Inflammatory macrophage treated with lipopolysaccharide for 1 hour (primary cell): ENCODE measurements around the gene UXS1.

Source experiments
- DNase-seq, 2 donors: peaks; one replicate each; pipeline ENCODE4 v3.0.0-alpha.2; 2020 to 2022

Gene UXS1

GRCh38 chr2:106187273-106187891, 6.7 kb downstream of the UXS1 start:
- DNase-seq: peak; percentile 61 to 67

- DNase-seq: no peak
These were observed 8.5 kb downstream of the UXS1 start for GRCh38 chr2:106185475-106186184.

- no peak for DNase-seq
These were observed 9.2 kb downstream of the UXS1 start for GRCh38 chr2:106184857-106185256.

- no peak for DNase-seq
These were observed 9.7 kb downstream of the UXS1 start for GRCh38 chr2:106184394-106184793.

GRCh38 chr2:106183101-106183696, 10.9 kb downstream of the UXS1 start:
- no peak for DNase-seq

- no peak for DNase-seq
These were observed 13.0 kb downstream of the UXS1 start for GRCh38 chr2:106181064-106181463.

DNA sequence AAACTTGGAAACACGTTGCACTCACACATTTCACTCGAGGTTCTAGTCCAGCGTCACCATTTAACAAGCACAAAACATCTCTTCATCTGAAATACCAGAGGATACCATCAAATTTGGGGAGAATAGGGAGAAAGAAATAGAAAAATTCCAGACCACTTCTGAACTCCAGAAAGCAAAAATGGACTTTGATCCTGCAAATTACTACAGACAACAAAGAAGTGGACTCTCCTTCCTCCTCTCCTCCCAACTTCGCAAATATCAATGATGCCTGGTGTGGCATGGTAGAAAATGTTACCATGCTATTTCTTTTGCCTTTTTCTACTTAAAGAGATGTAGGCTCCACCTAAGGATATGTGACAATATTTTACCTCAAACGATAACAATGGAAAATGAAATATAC, 13.5 kb downstream of the UXS1 start:
- DNase-seq: no peak

DNA sequence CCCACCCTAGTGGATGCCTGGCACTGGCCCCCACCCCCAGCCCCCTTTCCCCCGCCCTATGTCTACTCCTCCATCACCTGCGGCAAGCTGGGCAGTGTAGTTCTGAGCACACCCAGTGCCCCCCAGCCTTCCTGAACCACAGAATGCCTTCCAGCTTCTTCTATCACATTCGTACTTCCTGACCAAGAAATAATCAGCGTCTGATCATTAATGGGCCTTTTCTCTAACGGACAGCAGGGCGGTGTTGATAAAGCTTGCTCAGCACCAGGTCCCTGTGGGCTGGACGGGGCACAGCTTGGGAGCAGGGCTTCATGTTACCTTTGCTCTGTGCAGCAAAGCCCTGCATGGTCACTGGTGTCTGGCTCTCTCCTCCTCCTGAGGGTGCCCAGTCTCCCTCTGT, 15.4 kb downstream of the UXS1 start:
- DNase-seq: no peak

DNA sequence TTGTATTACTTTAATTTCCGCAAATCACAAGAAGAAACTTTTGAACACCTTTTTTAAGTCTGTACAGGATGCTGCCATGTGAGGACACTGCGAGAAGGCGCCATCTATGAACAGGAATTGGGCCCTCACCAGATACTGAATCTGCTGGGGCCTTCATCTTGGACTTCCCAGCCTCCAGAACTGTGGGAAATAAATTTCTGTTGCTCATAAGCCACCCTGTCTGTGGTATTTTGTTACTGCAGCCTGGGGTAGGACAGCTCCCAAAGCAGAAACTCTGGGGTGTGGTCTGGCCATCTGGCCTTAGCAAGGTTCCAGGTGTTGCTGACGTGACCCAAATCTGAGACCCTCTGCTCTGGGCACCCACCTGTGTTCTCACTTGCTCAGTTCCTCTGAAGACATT, 16.5 kb downstream of the UXS1 start:
- no peak for DNase-seq

DNA sequence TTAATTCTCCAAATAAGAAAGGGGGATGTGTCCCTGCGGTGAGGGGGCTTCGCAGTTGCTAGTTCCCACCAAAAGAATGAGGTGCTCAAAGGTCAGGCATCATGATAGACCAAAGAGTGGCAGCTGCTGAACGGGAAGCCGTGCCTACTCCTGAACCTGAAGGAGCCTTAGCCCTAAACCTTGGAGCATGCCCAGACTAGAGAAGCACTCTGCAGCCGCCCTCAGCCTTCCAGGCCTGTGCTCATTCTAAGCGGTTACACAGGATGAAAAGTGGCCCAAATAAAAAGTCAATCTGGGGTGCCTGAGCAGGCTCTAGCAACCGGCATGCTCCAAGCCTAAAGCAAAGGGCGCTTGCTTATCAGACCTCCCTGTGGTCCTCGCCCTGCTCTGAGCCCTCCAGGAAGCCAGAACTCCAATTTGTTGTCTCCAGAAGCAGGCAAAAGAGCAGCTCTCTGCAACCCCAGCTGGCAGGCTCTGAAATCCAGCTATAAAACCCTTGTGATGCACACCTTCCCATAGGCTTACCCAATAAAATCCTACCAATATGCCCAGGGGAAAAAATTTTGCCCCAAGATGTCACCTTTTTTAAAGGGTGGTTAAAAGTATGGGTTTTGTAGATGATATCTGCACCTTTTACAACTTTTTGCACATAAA, 17.5 kb downstream of the UXS1 start:
- no peak for DNase-seq

- no peak for DNase-seq
These were observed 18.8 kb downstream of the UXS1 start for GRCh38 chr2:106175086-106175850.

DNA sequence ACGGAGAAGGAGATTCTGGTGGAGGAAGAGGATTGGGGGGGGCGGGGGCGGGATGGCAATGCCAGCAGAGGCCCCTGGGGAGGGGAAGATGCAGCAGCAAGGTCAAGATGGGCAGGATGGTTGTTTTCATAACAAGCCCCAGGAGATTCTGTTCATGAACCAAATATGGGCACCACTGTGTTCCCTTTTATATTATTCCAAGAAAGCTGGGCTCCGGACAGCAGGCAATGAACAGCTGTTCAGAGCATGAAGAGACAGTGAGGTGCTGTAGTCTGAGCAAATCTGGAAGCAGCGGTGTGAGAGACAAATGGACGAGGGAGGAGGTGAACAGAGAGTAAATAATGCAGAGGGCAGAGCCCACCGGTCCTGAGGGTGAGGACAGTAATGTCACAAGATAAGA, 20.0 kb downstream of the UXS1 start:
- DNase-seq: no peak

GRCh38 chr2:106172649-106173048, 21.5 kb downstream of the UXS1 start:
- no peak for DNase-seq

DNA sequence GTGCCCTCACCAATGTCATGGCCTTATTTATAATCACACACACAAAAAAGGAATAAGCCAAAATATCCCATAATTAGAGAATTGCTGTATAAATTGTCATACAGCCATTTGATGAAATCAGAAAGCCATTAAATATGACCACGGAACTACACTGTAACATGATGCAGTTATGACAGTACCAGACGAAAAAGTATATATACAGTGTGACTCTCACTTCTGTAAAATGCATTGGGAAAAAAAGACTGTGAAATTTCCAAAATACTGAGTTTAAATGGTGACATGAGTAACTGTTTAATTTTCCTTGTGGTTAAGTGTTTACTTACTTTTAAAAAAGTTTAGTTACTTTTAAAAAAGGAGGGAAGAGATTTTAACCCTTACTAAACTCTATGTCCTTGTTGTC, 25.4 kb downstream of the UXS1 start:
- no peak for DNase-seq

GRCh38 chr2:106167067-106167466, 27.0 kb downstream of the UXS1 start:
- DNase-seq: no peak

- no peak for DNase-seq
These were observed 28.5 kb downstream of the UXS1 start for GRCh38 chr2:106165561-106165960.

GRCh38 chr2:106165029-106165428, 29.1 kb downstream of the UXS1 start:
- DNase-seq: no peak

- DNase-seq: no peak
These were observed 30.1 kb downstream of the UXS1 start for GRCh38 chr2:106163948-106164545.

GRCh38 chr2:106161938-106162820, 31.9 kb downstream of the UXS1 start:
- DNase-seq: no peak

DNA sequence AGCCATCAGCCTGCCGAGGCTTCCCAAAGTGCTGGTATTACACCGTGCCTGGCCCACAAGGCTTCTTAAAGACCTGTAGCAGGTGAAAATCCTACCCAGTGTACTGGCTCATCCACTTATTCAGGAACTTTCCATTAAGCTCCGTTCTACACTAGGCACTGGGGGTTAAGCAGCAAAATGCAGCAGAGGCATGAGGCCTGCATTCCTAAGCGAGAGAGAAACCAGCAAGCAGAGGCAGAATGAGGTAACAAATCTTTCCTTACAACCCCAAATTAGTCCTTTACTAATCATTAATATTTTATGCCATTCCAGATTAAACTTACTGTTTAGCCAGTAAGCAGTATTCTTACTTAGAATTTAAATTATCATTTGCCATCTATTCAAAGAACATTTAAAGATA, 32.8 kb downstream of the UXS1 start:
- DNase-seq: no peak

- no peak for DNase-seq
These were observed 33.3 kb downstream of the UXS1 start for GRCh38 chr2:106160786-106161261.
